Activated T-helper 17 cell treated with anti-CD3 and anti-CD28 coated beads, Interleukin-2, amount 50 U/mL, for 72 hours (primary cell): ENCODE measurements around the gene INPP5E. TPM values are rescaled to one million over a fixed set of nuclear protein-coding genes. Genes with fewer than 3 reads are reported as not detected.

Experiments used
- ATAC-seq: fragments of 150-1000 bp; cut with Tn5 transposase; replicated peaks from 2 replicates; pipeline ENCODE4 v1.10.0; 2021; ENCODE audit warnings: mild to moderate bottlenecking, moderate library complexity
- H3K27ac Mint-ChIP-seq: one replicate; pipeline ENCODE4 v1.8.0; 2022; ENCODE audit warnings: mixed read lengths
- H3K27me3 Mint-ChIP-seq: one replicate; pipeline ENCODE4 v1.8.0; 2022; ENCODE audit warnings: mixed read lengths
- H3K36me3 Mint-ChIP-seq: one replicate; pipeline ENCODE4 v1.8.0; 2022; ENCODE audit warnings: low read depth, mild to moderate bottlenecking, mixed read lengths
- H3K4me1 Mint-ChIP-seq: one replicate; pipeline ENCODE4 v1.8.0; 2022; ENCODE audit warnings: mixed read lengths
- H3K4me3 Mint-ChIP-seq: one replicate; pipeline ENCODE4 v1.8.0; 2022; ENCODE audit warnings: mild to moderate bottlenecking, mixed read lengths
- H3K9me3 Mint-ChIP-seq: one replicate; pipeline ENCODE4 v1.8.0; 2022; ENCODE audit warnings: mixed read lengths
- total RNA-seq, 2 donors: library from RNA; stranded (reverse); gene quantifications; one replicate each; pipeline ENCODE4 v1.2.3, GENCODE V29; 2022

The INPP5E gene
- total RNA-seq, 2 donors from 2014 or later: 14.2 to 18.2 TPM

DNA sequence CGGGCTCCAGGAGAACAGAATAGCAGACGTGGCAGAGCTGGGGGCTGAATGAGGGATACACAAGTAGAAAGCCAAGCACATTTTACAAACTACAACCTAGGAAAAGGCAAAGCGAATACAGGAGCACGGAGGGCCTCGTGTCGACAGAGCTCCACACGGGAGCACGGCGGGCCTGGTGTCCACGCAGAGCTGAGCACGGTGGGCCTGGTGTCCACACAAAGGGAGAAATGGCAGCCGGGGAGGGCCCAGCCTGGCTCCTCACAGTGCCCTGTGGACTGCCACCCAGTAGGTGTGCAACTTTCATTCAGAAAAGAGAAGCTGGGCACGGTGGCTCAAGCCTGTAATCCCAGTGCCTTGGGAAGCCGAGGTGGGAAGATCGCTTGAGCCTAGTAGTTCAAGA is 3.4 kb upstream of the INPP5E start:
- Mint-ChIP-seq H3K4me1 (no peaks in the 10 kb centered on the region), H3K27ac (no peak overlapping the region), H3K36me3 (peaks cover 74% of the 10 kb centered on the region), H3K9me3 (no peaks in the 10 kb centered on the region), H3K4me3 (no peak overlapping the region), H3K27me3 (no peaks in the 10 kb centered on the region)
- ATAC-seq: no peak

DNA sequence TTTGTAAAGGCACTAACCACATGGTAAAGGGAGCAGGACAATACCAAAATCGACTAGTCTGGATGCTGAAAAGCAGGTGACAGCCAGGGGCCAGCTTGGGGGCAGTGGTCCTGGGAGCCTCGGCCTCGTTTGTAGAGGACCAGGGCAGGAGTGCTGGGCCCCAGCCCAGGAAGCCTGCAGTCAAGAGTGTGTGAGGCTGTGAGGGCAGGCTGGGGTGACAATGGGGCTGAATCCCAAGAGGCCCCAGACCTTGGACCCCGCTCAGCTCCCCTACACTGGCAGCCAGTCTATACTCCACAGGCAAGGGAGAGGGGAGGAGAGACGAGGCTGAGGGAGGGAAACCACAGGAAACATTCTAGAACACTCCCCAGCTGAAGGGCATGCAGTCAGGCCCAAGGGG is 2.6 kb upstream of the INPP5E start:
- peaks cover 2% of the 10 kb centered on the region for H3K4me1 Mint-ChIP-seq
- H3K27ac Mint-ChIP-seq: peak overlapping the region; percentile 28
- ATAC-seq: no peak
- no peak overlapping the region for H3K4me3 Mint-ChIP-seq
- peaks cover 72% of the 10 kb centered on the region for H3K36me3 Mint-ChIP-seq
- no peaks in the 10 kb centered on the region for H3K9me3 Mint-ChIP-seq
- H3K27me3 Mint-ChIP-seq: no peaks in the 10 kb centered on the region

DNA sequence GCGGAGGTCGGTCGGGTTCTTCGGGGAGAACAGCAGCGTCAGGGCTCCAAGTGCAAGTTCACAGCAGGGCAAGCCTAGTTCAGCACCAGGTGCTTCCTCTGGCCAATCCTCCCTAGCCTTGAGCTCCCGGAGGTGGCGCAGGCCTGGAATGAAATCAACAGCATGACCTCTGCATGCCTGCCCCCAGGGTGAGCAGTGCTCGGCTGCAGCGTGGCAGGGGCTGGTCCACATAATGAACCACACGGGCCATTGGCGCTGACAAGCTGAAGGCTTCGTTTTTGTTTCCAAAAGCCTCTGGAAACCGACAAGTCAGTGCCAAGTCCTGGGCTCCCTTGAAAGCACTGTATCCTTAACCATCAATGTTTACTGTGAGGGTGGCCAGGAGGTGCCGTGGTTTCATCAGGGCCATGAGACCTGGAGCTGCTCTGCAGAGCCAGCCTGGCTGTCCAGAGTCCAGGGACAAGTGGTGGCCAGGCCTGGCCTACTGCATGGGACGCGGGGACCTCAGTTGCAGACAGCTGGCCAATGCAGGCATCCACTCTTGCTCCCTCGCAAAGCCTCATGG is 2.1 kb upstream of the INPP5E start:
- peaks cover 72% of the 10 kb centered on the region for H3K36me3 Mint-ChIP-seq
- H3K27ac Mint-ChIP-seq: no peak overlapping the region
- H3K4me1 Mint-ChIP-seq: peaks cover 7% of the 10 kb centered on the region
- ATAC-seq: no peak
- no peak overlapping the region for H3K4me3 Mint-ChIP-seq
- H3K27me3 Mint-ChIP-seq: no peaks in the 10 kb centered on the region
- no peaks in the 10 kb centered on the region for H3K9me3 Mint-ChIP-seq

GRCh38 chr9:136441191-136441680 is 1.6 kb upstream of the INPP5E start:
- no peak overlapping the region for H3K4me3 Mint-ChIP-seq
- no peak for ATAC-seq
- H3K27me3 Mint-ChIP-seq: no peaks in the 10 kb centered on the region
- peaks cover 70% of the 10 kb centered on the region for H3K36me3 Mint-ChIP-seq
- no peak overlapping the region for H3K27ac Mint-ChIP-seq
- H3K4me1 Mint-ChIP-seq: peaks cover 10% of the 10 kb centered on the region
- H3K9me3 Mint-ChIP-seq: no peaks in the 10 kb centered on the region

DNA sequence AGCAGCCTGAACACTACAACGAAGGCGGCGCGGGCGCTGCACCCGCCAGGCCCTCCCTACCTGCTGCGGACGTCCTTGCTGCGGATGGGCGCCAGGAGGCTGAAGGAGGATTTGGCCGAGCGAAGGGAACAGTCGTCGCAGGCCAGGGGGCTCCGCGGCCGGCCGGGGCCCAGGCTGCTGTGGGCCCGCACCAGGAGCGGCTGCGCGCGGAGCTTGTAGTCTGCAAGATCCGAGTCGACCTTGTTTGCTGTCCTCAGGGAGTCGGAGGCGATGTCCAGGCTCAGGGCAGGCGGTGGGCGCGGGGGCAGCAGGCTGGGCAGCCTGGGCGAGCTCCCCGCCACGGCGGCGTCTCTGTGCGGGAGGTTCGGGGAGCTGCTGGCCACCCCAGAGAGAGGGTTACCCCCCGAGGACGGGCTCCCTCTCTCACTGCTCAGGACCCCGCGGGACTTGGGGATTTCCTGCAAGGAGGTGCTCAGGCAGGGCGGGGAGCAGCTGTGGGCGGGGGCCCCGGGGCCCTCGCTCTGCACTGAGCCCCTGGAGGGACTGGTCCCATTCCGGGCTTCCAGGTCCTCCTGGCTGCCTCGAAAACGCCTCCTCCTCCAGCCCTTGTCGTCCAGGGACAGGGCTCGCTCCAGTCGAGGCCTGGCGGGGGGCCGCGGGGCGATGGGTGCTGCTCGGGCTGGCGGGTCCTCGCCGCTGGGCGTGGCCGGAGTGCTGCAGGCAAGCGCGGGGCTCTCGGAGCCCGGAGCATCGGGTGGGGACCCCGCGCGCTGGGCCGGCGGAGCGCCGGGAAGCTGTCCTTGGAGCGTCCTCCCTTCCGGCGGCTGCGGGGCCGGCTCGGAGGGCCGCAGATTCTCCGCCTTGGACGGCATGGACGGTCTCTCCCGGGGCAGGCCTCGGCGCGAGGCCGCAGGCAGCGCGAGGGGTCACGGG is 831 bp downstream of the INPP5E start:
- Mint-ChIP-seq H3K36me3 (peaks cover 46% of the 10 kb centered on the region), H3K27ac (peak overlapping the region; percentile 87), H3K9me3 (no peaks in the 10 kb centered on the region), H3K4me1 (peaks cover 10% of the 10 kb centered on the region), H3K4me3 (peak overlapping the region; percentile 87), H3K27me3 (no peaks in the 10 kb centered on the region)
- peak; percentile 76 for ATAC-seq

DNA sequence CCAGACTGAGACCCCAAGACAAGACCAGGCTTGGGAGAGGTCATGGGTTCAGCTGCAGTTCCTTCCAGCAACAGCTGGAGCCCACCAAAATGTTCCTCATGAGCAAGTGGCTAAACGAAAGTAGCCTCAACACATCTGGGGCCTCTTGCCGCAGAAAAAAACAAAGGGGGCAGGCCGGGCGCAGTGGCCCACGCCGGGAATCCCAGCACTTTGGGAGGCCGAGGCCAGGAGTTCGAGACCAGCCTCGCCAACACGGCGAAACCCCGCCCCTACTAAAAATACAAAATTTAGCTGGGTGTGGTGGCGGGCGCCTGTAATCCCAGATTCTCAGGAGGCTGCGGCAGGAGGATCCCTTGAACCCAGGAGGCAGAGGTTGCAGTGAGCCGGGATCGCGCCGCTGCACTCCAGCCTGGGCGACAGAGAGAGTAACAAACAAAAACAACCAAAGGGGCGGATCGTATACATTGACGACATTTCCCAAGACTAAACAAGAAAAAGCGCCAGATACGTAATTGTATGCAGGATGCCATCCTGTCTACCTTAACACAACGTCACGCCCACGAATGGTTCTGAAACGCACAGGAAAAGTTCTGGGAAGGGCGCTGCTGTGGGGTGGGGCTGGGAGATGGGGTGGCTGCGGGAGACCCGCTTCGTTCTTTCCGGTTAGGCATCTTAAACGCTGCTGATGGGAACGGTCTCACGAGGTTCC is 1.7 kb downstream of the INPP5E start:
- no peak for ATAC-seq
- peak overlapping the region; percentile 87 for H3K27ac Mint-ChIP-seq
- no peaks in the 10 kb centered on the region for H3K9me3 Mint-ChIP-seq
- peaks cover 10% of the 10 kb centered on the region for H3K4me1 Mint-ChIP-seq
- peaks cover 38% of the 10 kb centered on the region for H3K36me3 Mint-ChIP-seq
- peak overlapping the region; percentile 87 for H3K4me3 Mint-ChIP-seq
- no peaks in the 10 kb centered on the region for H3K27me3 Mint-ChIP-seq

DNA sequence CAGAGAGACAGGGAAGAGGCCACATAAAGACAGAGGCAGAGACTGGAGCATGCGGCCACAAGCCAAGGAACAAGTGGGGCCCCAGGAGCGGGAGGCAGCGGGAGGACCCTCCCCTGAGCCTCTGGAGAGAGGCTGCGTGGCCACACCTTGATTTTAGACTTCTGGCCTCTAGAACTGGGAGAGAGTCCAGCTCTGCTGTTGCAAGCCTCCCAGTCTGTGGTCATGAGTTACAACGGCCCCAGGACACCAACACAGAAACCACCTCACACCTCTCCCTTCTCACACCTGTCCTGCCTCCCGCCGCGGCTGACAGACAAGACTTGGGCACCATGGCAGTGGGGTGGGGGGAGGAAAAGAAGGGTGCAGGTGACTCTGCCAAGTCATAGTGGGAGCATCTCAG is 2.2 kb downstream of the INPP5E start:
- peak overlapping the region; percentile 87 for H3K27ac Mint-ChIP-seq
- H3K4me3 Mint-ChIP-seq: peak overlapping the region; percentile 87
- H3K36me3 Mint-ChIP-seq: peaks cover 32% of the 10 kb centered on the region
- peaks cover 10% of the 10 kb centered on the region for H3K4me1 Mint-ChIP-seq
- no peaks in the 10 kb centered on the region for H3K27me3 Mint-ChIP-seq
- ATAC-seq: no peak
- no peaks in the 10 kb centered on the region for H3K9me3 Mint-ChIP-seq

DNA sequence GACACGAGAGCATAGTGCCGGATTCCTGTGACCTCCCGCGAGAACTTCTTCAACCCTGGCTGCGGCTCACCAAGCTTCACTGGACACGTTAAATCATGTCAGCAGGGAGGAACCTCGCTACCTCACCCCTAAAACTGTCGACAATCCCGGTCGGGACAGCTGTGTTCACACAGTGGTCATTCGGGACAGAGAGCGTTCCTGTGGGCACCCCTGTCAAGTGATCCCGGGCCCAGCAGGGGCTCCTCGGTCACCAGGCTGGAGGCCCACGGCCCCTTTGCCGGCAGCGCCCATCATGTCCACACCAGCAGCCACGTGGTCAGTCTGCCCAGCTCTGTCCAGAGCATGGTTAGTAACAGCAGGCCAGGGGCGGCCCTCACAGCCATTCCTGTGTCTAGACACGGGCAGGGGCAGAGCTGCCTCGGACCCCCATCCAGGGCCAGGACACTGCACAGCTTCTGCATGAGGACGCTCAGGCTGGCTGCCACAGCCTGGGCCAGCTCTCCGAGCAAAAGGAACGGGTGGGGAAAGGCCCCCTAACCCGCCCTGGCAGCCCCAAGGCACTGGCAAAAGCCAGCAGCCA is 3.5 kb downstream of the INPP5E start:
- H3K4me3 Mint-ChIP-seq: peak overlapping the region; percentile 87
- no peak overlapping the region for H3K27ac Mint-ChIP-seq
- H3K4me1 Mint-ChIP-seq: peaks cover 10% of the 10 kb centered on the region
- H3K36me3 Mint-ChIP-seq: peaks cover 22% of the 10 kb centered on the region
- ATAC-seq: no peak
- H3K27me3 Mint-ChIP-seq: no peaks in the 10 kb centered on the region
- no peaks in the 10 kb centered on the region for H3K9me3 Mint-ChIP-seq

DNA sequence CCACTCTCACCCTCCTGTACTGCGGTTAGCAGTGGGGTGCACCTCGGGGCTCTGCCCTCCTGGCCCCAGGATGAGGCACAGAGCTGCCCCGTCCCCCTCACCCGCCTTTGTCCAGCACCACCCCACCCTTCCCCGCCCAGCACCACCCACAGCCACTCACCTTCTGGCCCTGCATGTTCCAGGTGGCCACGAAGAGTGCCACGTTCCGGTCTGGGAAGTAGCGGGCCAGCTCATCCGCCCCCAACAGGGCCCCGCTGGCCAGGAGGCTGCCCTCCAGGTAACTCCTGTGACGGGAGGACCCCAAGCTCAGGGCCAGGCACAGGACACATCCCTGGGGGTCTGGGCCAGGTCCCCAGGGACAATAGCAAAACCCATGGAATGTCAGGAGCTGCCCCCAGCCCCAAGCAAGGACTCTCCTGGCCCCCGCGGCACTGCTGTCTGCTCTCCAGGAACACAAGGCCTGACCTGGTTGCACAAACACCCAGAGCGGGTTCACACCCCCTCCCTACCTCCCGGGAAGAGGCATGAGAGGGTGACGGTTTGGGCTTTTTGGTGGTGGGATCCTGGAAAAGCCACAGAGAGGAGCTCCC is 5.0 kb downstream of the INPP5E start:
- no peak for ATAC-seq
- H3K27me3 Mint-ChIP-seq: no peaks in the 10 kb centered on the region
- no peaks in the 10 kb centered on the region for H3K9me3 Mint-ChIP-seq
- H3K4me3 Mint-ChIP-seq: no peak overlapping the region
- peaks cover 10% of the 10 kb centered on the region for H3K4me1 Mint-ChIP-seq
- H3K36me3 Mint-ChIP-seq: peaks cover 22% of the 10 kb centered on the region
- no peak overlapping the region for H3K27ac Mint-ChIP-seq

- Mint-ChIP-seq H3K36me3 (peaks cover 26% of the 10 kb centered on the region), H3K4me1 (peaks cover 10% of the 10 kb centered on the region), H3K27ac (no peak overlapping the region), H3K27me3 (no peaks in the 10 kb centered on the region), H3K9me3 (no peaks in the 10 kb centered on the region), H3K4me3 (no peak overlapping the region)
- ATAC-seq: no peak
Observed at GRCh38 chr9:136433849-136434579, 5.6 kb downstream of the INPP5E start.

DNA sequence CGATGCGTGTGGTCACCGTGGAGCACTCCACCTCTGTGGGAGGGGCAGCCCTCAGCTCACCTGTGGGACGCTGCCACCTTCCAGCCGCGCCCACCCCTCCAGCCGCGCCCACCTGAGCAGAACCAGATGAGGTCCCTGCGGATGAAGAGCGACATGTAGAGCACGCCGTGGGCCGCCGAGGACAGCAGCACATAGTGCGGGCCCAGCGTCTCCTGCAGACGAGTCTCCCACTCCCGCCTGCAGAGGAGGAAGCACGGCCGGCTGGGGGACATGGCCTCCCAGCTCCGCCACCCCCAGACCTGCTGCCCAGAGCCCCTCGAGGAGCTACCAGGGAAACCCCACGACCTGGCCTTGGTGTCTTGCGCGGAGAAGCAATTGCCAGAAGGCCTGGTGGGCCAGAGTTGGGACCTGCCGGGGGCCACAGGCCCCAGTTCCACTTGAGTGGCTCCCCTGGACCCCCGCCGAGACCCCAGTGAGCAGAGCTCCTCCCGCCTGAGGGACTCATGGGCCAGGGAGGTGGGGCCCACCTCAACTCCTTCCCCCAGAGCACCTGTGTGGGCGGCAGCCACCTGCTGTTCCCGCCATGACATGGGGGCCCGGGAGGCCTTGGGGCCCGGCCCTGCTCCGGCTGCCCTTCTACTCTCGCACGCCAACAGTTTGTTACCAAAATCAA is 6.5 kb downstream of the INPP5E start:
- no peaks in the 10 kb centered on the region for H3K27me3 Mint-ChIP-seq
- H3K27ac Mint-ChIP-seq: no peak overlapping the region
- no peak overlapping the region for H3K4me3 Mint-ChIP-seq
- H3K9me3 Mint-ChIP-seq: no peaks in the 10 kb centered on the region
- H3K4me1 Mint-ChIP-seq: peaks cover 10% of the 10 kb centered on the region
- peaks cover 22% of the 10 kb centered on the region for H3K36me3 Mint-ChIP-seq
- no peak for ATAC-seq

- no peak overlapping the region for H3K4me3 Mint-ChIP-seq
- no peaks in the 10 kb centered on the region for H3K9me3 Mint-ChIP-seq
- H3K4me1 Mint-ChIP-seq: peaks cover 10% of the 10 kb centered on the region
- no peak for ATAC-seq
- H3K27ac Mint-ChIP-seq: no peak overlapping the region
- H3K27me3 Mint-ChIP-seq: no peaks in the 10 kb centered on the region
- H3K36me3 Mint-ChIP-seq: peaks cover 18% of the 10 kb centered on the region
Observed at GRCh38 chr9:136432591-136432990, 7.1 kb downstream of the INPP5E start.

- no peaks in the 10 kb centered on the region for H3K9me3 Mint-ChIP-seq
- H3K4me1 Mint-ChIP-seq: peaks cover 4% of the 10 kb centered on the region
- no peak overlapping the region for H3K27ac Mint-ChIP-seq
- no peak overlapping the region for H3K4me3 Mint-ChIP-seq
- no peak for ATAC-seq
- H3K36me3 Mint-ChIP-seq: peaks cover 15% of the 10 kb centered on the region
- H3K27me3 Mint-ChIP-seq: no peaks in the 10 kb centered on the region
Observed at GRCh38 chr9:136431782-136432350, 7.8 kb downstream of the INPP5E start.
